ENCODE measurements around the gene SSBP4. TPM values are rescaled to one million over a fixed set of nuclear protein-coding genes. Genes with fewer than 3 reads are reported as not detected.

The SSBP4 gene
- total RNA-seq, 1 experiment from 2014 or later: 164 TPM

DNA sequence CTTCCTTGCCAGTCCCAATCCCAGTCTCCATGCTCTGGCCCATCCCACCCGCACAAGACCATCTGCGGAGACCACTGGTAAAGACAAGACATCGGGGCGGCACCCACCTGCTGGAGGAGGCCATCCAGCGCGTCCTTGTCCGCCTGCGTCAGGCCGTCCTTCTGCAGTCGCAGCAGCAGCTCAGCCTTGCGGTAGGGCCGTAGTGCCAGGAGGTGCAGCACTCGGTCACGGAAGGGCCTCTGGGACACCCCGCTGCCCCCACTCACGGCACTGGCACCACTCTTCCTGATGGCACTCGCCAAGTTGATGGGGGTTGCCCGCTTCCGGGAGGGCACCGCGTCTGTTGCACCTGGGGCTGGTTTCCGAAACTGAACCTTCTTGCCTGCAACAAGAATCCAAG is 42.3 kb downstream of the SSBP4 start:
- Histone ChIP-seq H3K4me2 (ENCODE audit: low read length) (no peak overlapping the region), H3K4me3 (replicated peaks in 1 of 2; ENCODE audit: low read depth in 1 of 2, low read length in 2 of 2) (no peak overlapping the region), H3K9me3 (ENCODE audit: control insufficient read depth in 1 of 2, insufficient read depth in 1 of 2, low read depth in 1 of 2, low read length in 2 of 2) (no peaks in the 10 kb centered on the region), H3K79me2 (ENCODE audit: insufficient read depth, low read length) (peaks cover under 1% of the 10 kb centered on the region; the same call in 1 of the 2 replicates), H3K9ac (ENCODE audit: low read length) (no peak overlapping the region), H3K4me1 (ENCODE audit: control insufficient read depth in 1 of 2, insufficient read depth in 2 of 2, low read length in 2 of 2) (peaks cover 10 to 11% of the 10 kb centered on the region in 2 experiments), H3K36me3 (ENCODE audit: control insufficient read depth in 1 of 2, insufficient read depth in 2 of 2, low read length in 2 of 2) (peaks cover 12 to 20% of the 10 kb centered on the region in 2 experiments; a peak in 3 of 4 replicates), H4K20me1 (ENCODE audit: insufficient read depth) (no peaks in the 10 kb centered on the region), H2AFZ (ENCODE audit: low read depth, low read length, poor library complexity, severe bottlenecking) (no peak overlapping the region), H3K9me2 (ENCODE audit: insufficient read depth) (no peaks in the 10 kb centered on the region), H3K27ac (ENCODE audit: low read depth, low read length) (no peak overlapping the region), H3K27me3 (ENCODE audit: insufficient read depth, low read length) (no peaks in the 10 kb centered on the region)
- TF ChIP-seq POLR2AphosphoS5 (IDR thresholded peaks at IDR 0.05; ENCODE audit: low read depth, low read length) (no peak), ELF1 (IDR thresholded peaks at IDR 0.05; ENCODE audit: borderline replicate concordance, low read depth) (no peak), EZH2 (IDR thresholded peaks at IDR 0.05) (no peak), SRF (IDR thresholded peaks at IDR 0.05; ENCODE audit: low read depth) (no peak), EGR1 (IDR thresholded peaks at IDR 0.05; ENCODE audit: low read depth) (no peak), EZH2phosphoT487 (IDR thresholded peaks at IDR 0.05; ENCODE audit: borderline replicate concordance) (no peak), ZFX (IDR thresholded peaks at IDR 0.05) (no peak), YY1 (IDR thresholded peaks at IDR 0.05; ENCODE audit: extremely low read depth, insufficient replicate concordance, low read depth, low read length) (no peak), SIN3A (IDR thresholded peaks at IDR 0.05; ENCODE audit: low read depth) (no peak), POLR2A (IDR thresholded peaks at IDR 0.05; ENCODE audit: borderline replicate concordance, extremely low read depth, insufficient read depth, insufficient read length) (no peak), SP1 (IDR thresholded peaks at IDR 0.05; ENCODE audit: low read depth) (no peak), RAD21 (IDR thresholded peaks at IDR 0.05; ENCODE audit: low read depth) (no peak), TCF7L2 (IDR thresholded peaks at IDR 0.05; ENCODE audit: borderline replicate concordance, extremely low read depth, insufficient read depth, insufficient read length) (no peak), CEBPB (IDR thresholded peaks at IDR 0.05; ENCODE audit: low read depth) (no peak)
- TF ChIP-seq, protein P1, sequence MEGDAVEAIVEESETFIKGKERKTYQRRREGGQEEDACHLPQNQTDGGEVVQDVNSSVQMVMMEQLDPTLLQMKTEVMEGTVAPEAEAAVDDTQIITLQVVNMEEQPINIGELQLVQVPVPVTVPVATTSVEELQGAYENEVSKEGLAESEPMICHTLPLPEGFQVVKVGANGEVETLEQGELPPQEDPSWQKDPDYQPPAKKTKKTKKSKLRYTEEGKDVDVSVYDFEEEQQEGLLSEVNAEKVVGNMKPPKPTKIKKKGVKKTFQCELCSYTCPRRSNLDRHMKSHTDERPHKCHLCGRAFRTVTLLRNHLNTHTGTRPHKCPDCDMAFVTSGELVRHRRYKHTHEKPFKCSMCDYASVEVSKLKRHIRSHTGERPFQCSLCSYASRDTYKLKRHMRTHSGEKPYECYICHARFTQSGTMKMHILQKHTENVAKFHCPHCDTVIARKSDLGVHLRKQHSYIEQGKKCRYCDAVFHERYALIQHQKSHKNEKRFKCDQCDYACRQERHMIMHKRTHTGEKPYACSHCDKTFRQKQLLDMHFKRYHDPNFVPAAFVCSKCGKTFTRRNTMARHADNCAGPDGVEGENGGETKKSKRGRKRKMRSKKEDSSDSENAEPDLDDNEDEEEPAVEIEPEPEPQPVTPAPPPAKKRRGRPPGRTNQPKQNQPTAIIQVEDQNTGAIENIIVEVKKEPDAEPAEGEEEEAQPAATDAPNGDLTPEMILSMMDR (IDR thresholded peaks at IDR 0.05 in 2 of 3, conservative IDR thresholded peaks at IDR 0.05 in 1 of 3; ENCODE audit: borderline replicate concordance in 1 of 3, insufficient read depth in 1 of 3, low read depth in 2 of 3, low read length in 2 of 3): no peak
- TF ChIP-seq, protein P2, sequence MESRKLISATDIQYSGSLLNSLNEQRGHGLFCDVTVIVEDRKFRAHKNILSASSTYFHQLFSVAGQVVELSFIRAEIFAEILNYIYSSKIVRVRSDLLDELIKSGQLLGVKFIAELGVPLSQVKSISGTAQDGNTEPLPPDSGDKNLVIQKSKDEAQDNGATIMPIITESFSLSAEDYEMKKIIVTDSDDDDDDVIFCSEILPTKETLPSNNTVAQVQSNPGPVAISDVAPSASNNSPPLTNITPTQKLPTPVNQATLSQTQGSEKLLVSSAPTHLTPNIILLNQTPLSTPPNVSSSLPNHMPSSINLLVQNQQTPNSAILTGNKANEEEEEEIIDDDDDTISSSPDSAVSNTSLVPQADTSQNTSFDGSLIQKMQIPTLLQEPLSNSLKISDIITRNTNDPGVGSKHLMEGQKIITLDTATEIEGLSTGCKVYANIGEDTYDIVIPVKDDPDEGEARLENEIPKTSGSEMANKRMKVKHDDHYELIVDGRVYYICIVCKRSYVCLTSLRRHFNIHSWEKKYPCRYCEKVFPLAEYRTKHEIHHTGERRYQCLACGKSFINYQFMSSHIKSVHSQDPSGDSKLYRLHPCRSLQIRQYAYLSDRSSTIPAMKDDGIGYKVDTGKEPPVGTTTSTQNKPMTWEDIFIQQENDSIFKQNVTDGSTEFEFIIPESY (IDR thresholded peaks at IDR 0.05; ENCODE audit: extremely low read depth, insufficient replicate concordance, low read length): no peak
- TF ChIP-seq, protein P3, sequence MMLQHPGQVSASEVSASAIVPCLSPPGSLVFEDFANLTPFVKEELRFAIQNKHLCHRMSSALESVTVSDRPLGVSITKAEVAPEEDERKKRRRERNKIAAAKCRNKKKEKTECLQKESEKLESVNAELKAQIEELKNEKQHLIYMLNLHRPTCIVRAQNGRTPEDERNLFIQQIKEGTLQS (IDR thresholded peaks at IDR 0.05): no peak
- TF ChIP-seq, protein P4, sequence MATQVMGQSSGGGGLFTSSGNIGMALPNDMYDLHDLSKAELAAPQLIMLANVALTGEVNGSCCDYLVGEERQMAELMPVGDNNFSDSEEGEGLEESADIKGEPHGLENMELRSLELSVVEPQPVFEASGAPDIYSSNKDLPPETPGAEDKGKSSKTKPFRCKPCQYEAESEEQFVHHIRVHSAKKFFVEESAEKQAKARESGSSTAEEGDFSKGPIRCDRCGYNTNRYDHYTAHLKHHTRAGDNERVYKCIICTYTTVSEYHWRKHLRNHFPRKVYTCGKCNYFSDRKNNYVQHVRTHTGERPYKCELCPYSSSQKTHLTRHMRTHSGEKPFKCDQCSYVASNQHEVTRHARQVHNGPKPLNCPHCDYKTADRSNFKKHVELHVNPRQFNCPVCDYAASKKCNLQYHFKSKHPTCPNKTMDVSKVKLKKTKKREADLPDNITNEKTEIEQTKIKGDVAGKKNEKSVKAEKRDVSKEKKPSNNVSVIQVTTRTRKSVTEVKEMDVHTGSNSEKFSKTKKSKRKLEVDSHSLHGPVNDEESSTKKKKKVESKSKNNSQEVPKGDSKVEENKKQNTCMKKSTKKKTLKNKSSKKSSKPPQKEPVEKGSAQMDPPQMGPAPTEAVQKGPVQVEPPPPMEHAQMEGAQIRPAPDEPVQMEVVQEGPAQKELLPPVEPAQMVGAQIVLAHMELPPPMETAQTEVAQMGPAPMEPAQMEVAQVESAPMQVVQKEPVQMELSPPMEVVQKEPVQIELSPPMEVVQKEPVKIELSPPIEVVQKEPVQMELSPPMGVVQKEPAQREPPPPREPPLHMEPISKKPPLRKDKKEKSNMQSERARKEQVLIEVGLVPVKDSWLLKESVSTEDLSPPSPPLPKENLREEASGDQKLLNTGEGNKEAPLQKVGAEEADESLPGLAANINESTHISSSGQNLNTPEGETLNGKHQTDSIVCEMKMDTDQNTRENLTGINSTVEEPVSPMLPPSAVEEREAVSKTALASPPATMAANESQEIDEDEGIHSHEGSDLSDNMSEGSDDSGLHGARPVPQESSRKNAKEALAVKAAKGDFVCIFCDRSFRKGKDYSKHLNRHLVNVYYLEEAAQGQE (IDR thresholded peaks at IDR 0.05; ENCODE audit: low read depth): no peak
- ChIA-PET CTCF (interaction anchor here (1.0 to 1.4 kb wide), 4 partner anchors 8 to 37 kb away, joined by 3 to 4 read pairs (median 3); no protein-coding TSS in a partner anchor), POLR2A (interaction anchor here (0.7 kb wide), 1 partner anchor 48 kb away, joined by 3 read pairs; no protein-coding TSS in a partner anchor), RAD21 (ENCODE audit: low non-redundant PET in 1 of 2, low total read pairs in 2 of 2, uncharacterized antibody in 2 of 2, unreplicated experiment in 2 of 2) (interaction anchor here in 1 of 2 experiments (0.7 kb wide), 1 partner anchor 141 kb away, joined by 3 read pairs; no protein-coding TSS in a partner anchor)
- intact Hi-C loops (cut with micrococcal nuclease): no loop called here
- no peak for DNase-seq (ENCODE audit: low read depth, low spot score)
- no peak for ATAC-seq
- BruUV-seq (replicated peaks): no TSS peak

Data from HCT116 (cell line).